WTC11 (cell line): Measurements from ENCODE around the gene PLCD4. TPM values are rescaled to one million over a fixed set of nuclear protein-coding genes. Genes with fewer than 3 reads are reported as not detected.
A peak's percentile ranks its signal among the peaks of the same experiment; 100 is the strongest.

Experiments
- ATAC-seq: fragments of 200-7000 bp; cut with Tn5 transposase; 2 replicates; pipeline ENCODE4 v1.10.0; 2021; ENCODE audit warnings: mild to moderate bottlenecking, moderate library complexity
- CTCF ChIA-PET: fragments of 300-600 bp; sonication (Branson Sonifier 250); formaldehyde crosslinking; loops from one replicate; lab custom pipeline; 2021; ENCODE audit warnings: antibody characterized with exemption; lab: Charles Lee
- POLR2A ChIA-PET: fragments of 350-600 bp; sonication (Branson Sonifier 250); formaldehyde crosslinking; loops from one replicate; lab custom pipeline; 2021; ENCODE audit warnings: antibody characterized with exemption; lab: Charles Lee
- DNase-seq: peaks from one replicate; pipeline ENCODE4 v3.0.0; 2021; ENCODE audit warnings: low spot score
- H3K27ac Mint-ChIP-seq: 2 replicates; pipeline ENCODE4 v1.8.0; 2021; ENCODE audit warnings: mixed read lengths
- H3K27me3 Mint-ChIP-seq: 2 replicates; pipeline ENCODE4 v1.8.0; 2021; ENCODE audit warnings: low read depth, mild to moderate bottlenecking, moderate library complexity, mixed read lengths
- H3K36me3 Mint-ChIP-seq: 2 replicates; pipeline ENCODE4 v1.8.0; 2021; ENCODE audit warnings: mixed read lengths
- H3K4me1 Mint-ChIP-seq: 2 replicates; pipeline ENCODE4 v1.8.0; 2022; ENCODE audit warnings: mixed read lengths
- H3K4me3 Mint-ChIP-seq: 2 replicates; pipeline ENCODE4 v1.8.0; 2021; ENCODE audit warnings: mild to moderate bottlenecking, moderate library complexity, mixed read lengths
- H3K9me3 Mint-ChIP-seq: 2 replicates; pipeline ENCODE4 v1.8.0; 2021; ENCODE audit warnings: mixed read lengths
- CBFB ChIP-seq: sonication (generic); formaldehyde crosslinking; IDR thresholded peaks from 2 replicates; pipeline ENCODE4 v1.8.1; 2022; ENCODE audit warnings: mild to moderate bottlenecking, low read depth, missing genetic modification reagents
- GTF2I ChIP-seq: fragments of 250-450 bp; sonication (Bioruptor Pico); conservative IDR thresholded peaks from 2 replicates; pipeline ENCODE4 v1.4.0; 2021; ENCODE audit warnings: mild to moderate bottlenecking
- MXD4 ChIP-seq: fragments of 250-450 bp; sonication (Bioruptor Pico); IDR thresholded peaks from 2 replicates; pipeline ENCODE4 v1.8.0; 2021; ENCODE audit warnings: mild to moderate bottlenecking, moderate library complexity, borderline replicate concordance
- NFYB ChIP-seq: sonication (generic); formaldehyde crosslinking; conservative IDR thresholded peaks from 2 replicates; pipeline ENCODE4 v1.8.0; 2022; ENCODE audit warnings: low read depth, missing genetic modification reagents
- SMAD3 ChIP-seq: sonication (generic); formaldehyde crosslinking; IDR thresholded peaks from 2 replicates; pipeline ENCODE4 v1.8.0; 2022; ENCODE audit warnings: missing genetic modification reagents, mild to moderate bottlenecking, borderline replicate concordance
- SOX15 ChIP-seq: fragments of 250-450 bp; sonication (Bioruptor Pico); IDR thresholded peaks from 2 replicates; pipeline ENCODE4 v1.9.0; 2021; ENCODE audit warnings: mild to moderate bottlenecking
- TCF7 ChIP-seq: sonication (generic); formaldehyde crosslinking; IDR thresholded peaks from 2 replicates; pipeline ENCODE4 v1.8.0; 2022; ENCODE audit warnings: mild to moderate bottlenecking, low read depth, missing genetic modification reagents, moderate library complexity
- TEAD4 ChIP-seq: sonication (generic); formaldehyde crosslinking; IDR thresholded peaks from 2 replicates; pipeline ENCODE4 v1.8.0; 2022; ENCODE audit warnings: mild to moderate bottlenecking, missing genetic modification reagents
- ZNF263 ChIP-seq: sonication (generic); formaldehyde crosslinking; IDR thresholded peaks from 2 replicates; pipeline ENCODE4 v1.8.1; 2022; ENCODE audit warnings: low read depth, mild to moderate bottlenecking, moderate library complexity, missing genetic modification reagents
- total RNA-seq: library from RNA; stranded (reverse); gene quantifications from 3 replicates; pipeline ENCODE4 v1.2.3, GENCODE V29; 2021
- TF ChIP-seq, protein P1 (sequence below): fragments of 200-600 bp; IDR thresholded peaks from 2 replicates; pipeline ENCODE4 v1.8.0; 2022; ENCODE audit warnings: antibody characterized with exemption
- TF ChIP-seq, protein P2 (sequence below): fragments of 250-450 bp; sonication (Bioruptor Pico); IDR thresholded peaks from 2 replicates; pipeline ENCODE4 v1.9.0; 2021; ENCODE audit warnings: mild to moderate bottlenecking
- TF ChIP-seq, protein P3 (sequence below): fragments of 250-450 bp; sonication (Bioruptor Pico); IDR thresholded peaks from 2 replicates; pipeline ENCODE4 v1.8.0; 2021; ENCODE audit warnings: mild to moderate bottlenecking
- TF ChIP-seq, protein P4 (sequence below): sonication (generic); formaldehyde crosslinking; IDR thresholded peaks from 2 replicates; pipeline ENCODE4 v1.8.0; 2022; ENCODE audit warnings: missing genetic modification reagents
- TF ChIP-seq, protein P5 (sequence below): fragments of 250-450 bp; sonication (Bioruptor Pico); conservative IDR thresholded peaks from 2 replicates; pipeline ENCODE4 v1.9.0; 2021; ENCODE audit warnings: mild to moderate bottlenecking
- TF ChIP-seq, protein P6 (sequence below): sonication (generic); formaldehyde crosslinking; IDR thresholded peaks from 2 replicates; pipeline ENCODE4 v1.8.1; 2023; ENCODE audit warnings: mild to moderate bottlenecking, missing genetic modification reagents, moderate library complexity
- TF ChIP-seq, protein P7 (sequence below): sonication (generic); formaldehyde crosslinking; IDR thresholded peaks from 2 replicates; pipeline ENCODE4 v1.8.0; 2022; ENCODE audit warnings: mild to moderate bottlenecking, missing genetic modification reagents

PLCD4 gene
- total RNA-seq, 1 experiment from 2014 or later: 0.28 TPM

DNA sequence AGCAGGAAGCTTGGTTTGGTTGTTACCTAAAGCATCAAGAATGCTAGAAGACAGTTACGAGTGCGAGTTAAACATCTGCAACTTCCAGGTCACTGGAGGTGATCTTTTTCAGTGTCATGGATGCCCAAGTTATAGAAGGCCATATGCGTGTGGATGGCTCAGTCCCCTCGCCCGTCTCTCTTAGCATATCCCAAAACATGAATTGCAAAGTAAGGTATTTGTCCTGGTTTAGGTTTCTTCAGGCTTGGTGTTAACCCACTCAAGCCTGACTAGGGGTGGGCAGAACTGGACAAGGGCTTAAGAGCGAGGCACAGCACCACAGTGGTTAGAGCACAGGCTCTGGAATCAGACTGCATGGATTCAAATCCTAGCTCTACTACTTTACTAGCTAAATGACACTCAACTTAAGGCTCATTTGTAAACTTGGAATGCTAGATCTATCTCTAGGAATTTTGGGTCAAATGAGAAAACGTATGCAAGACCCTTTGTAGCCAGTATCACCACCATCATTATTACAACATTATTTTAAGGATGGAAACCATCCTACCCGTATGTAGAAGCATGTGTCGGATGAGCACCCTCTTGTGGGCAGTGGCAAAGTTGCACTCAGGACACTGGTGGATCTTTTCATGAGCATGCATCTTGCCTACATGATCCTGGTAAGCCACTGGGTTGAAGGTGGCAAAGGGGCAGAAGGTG, 40.5 kb downstream of the PLCD4 start:
- DNase-seq (peak; percentile 64), ATAC-seq (peak; percentile 87)
- H3K4me1 Mint-ChIP-seq: no peaks in the 10 kb centered on the region
- no peak overlapping the region for H3K4me3 Mint-ChIP-seq
- H3K9me3 Mint-ChIP-seq: no peaks in the 10 kb centered on the region
- POLR2A ChIA-PET: no interaction called here
- CTCF ChIA-PET: interaction anchor here (1.3 to 1.4 kb wide), 2 partner anchors 11 to 40 kb away, joined by 4 to 12 read pairs; partner anchors contain the start of genes BCS1L, PLCD4 and ZNF142
- TF ChIP-seq, protein P1, sequence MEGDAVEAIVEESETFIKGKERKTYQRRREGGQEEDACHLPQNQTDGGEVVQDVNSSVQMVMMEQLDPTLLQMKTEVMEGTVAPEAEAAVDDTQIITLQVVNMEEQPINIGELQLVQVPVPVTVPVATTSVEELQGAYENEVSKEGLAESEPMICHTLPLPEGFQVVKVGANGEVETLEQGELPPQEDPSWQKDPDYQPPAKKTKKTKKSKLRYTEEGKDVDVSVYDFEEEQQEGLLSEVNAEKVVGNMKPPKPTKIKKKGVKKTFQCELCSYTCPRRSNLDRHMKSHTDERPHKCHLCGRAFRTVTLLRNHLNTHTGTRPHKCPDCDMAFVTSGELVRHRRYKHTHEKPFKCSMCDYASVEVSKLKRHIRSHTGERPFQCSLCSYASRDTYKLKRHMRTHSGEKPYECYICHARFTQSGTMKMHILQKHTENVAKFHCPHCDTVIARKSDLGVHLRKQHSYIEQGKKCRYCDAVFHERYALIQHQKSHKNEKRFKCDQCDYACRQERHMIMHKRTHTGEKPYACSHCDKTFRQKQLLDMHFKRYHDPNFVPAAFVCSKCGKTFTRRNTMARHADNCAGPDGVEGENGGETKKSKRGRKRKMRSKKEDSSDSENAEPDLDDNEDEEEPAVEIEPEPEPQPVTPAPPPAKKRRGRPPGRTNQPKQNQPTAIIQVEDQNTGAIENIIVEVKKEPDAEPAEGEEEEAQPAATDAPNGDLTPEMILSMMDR: peak; percentile 54; the same call in 1 of the 2 replicates
- no peak for TF ChIP-seq TCF7 (CRISPR knock-in tag)
- H3K27me3 Mint-ChIP-seq: no peaks in the 10 kb centered on the region
- peaks cover 62% of the 10 kb centered on the region for H3K36me3 Mint-ChIP-seq
- H3K27ac Mint-ChIP-seq: no peak overlapping the region

DNA sequence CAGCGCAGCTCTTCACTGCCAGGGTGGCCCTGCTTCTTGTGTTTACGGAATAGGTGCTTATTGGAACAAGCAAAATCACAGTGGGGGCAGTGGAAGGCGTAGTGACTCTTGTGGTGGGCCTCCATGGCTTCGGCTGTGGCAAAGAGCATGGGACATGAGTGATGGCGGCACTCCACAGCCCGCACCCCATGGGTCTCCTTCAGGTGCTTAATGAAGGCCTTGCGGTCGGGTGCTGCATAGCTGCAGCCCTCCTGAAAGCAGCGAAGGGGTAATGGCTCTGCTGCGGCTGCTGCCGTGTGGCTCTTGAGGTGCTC, 41.0 kb downstream of the PLCD4 start:
- H3K9me3 Mint-ChIP-seq: no peaks in the 10 kb centered on the region
- DNase-seq (no peak), ATAC-seq (peak; percentile 11; the same call in 1 of the 2 replicates)
- H3K4me1 Mint-ChIP-seq: no peaks in the 10 kb centered on the region
- H3K36me3 Mint-ChIP-seq: peaks cover 62% of the 10 kb centered on the region
- H3K4me3 Mint-ChIP-seq: no peak overlapping the region
- no peak overlapping the region for H3K27ac Mint-ChIP-seq
- CTCF ChIA-PET: interaction anchor here (1.3 to 1.4 kb wide), 2 partner anchors 10 to 41 kb away, joined by 4 to 12 read pairs; partner anchors contain the start of genes BCS1L, PLCD4 and ZNF142
- TF ChIP-seq SOX15 (CRISPR knock-in tag): no peak
- TF ChIP-seq, protein P2, sequence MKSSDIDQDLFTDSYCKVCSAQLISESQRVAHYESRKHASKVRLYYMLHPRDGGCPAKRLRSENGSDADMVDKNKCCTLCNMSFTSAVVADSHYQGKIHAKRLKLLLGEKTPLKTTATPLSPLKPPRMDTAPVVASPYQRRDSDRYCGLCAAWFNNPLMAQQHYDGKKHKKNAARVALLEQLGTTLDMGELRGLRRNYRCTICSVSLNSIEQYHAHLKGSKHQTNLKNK (CRISPR knock-in tag): no peak
- no peak for TF ChIP-seq ZNF263
- no peak for TF ChIP-seq SMAD3
- no peak for TF ChIP-seq TCF7 (CRISPR knock-in tag)
- TF ChIP-seq, protein P3, sequence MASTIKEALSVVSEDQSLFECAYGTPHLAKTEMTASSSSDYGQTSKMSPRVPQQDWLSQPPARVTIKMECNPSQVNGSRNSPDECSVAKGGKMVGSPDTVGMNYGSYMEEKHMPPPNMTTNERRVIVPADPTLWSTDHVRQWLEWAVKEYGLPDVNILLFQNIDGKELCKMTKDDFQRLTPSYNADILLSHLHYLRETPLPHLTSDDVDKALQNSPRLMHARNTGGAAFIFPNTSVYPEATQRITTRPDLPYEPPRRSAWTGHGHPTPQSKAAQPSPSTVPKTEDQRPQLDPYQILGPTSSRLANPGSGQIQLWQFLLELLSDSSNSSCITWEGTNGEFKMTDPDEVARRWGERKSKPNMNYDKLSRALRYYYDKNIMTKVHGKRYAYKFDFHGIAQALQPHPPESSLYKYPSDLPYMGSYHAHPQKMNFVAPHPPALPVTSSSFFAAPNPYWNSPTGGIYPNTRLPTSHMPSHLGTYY: no peak
- TF ChIP-seq NFYB (CRISPR knock-in tag): no peak
- TF ChIP-seq GTF2I (CRISPR knock-in tag): no peak
- TF ChIP-seq, protein P4, sequence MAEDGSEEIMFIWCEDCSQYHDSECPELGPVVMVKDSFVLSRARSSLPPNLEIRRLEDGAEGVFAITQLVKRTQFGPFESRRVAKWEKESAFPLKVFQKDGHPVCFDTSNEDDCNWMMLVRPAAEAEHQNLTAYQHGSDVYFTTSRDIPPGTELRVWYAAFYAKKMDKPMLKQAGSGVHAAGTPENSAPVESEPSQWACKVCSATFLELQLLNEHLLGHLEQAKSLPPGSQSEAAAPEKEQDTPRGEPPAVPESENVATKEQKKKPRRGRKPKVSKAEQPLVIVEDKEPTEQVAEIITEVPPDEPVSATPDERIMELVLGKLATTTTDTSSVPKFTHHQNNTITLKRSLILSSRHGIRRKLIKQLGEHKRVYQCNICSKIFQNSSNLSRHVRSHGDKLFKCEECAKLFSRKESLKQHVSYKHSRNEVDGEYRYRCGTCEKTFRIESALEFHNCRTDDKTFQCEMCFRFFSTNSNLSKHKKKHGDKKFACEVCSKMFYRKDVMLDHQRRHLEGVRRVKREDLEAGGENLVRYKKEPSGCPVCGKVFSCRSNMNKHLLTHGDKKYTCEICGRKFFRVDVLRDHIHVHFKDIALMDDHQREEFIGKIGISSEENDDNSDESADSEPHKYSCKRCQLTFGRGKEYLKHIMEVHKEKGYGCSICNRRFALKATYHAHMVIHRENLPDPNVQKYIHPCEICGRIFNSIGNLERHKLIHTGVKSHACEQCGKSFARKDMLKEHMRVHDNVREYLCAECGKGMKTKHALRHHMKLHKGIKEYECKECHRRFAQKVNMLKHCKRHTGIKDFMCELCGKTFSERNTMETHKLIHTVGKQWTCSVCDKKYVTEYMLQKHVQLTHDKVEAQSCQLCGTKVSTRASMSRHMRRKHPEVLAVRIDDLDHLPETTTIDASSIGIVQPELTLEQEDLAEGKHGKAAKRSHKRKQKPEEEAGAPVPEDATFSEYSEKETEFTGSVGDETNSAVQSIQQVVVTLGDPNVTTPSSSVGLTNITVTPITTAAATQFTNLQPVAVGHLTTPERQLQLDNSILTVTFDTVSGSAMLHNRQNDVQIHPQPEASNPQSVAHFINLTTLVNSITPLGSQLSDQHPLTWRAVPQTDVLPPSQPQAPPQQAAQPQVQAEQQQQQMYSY (CRISPR knock-in tag): no peak
- TF ChIP-seq, protein P5, sequence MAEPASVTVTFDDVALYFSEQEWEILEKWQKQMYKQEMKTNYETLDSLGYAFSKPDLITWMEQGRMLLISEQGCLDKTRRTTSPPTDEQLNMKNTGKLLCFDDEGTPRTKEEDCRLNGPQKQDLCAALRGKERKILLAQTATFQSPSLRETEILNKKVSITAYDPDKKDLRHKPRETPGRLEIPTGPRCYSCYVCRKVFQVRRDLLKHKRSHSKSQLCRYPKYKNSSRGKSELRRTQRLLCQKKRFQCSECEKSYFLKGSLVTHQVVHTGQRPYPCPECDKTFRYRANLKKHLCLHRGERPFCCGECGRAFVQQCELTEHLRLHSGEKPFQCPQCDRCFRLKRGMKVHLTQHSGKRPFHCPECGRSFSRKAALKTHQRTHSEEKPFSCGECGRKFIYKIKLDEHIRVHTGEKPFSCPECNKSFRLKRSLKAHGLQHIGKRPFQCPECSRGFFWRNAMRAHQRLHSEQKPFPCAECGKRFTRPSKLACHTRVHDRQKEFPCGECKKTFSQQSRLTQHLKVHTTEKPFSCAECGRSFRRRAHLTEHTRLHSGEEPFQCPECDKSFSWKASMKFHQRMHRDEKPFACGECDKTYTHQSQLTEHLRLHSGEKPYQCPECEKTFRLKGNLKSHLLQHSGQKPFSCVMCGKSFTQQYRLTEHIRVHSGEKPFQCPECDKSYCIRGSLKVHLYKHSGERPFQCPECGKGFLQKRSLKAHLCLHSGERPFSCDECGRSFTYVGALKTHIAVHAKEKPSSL (CRISPR knock-in tag): no peak
- TF ChIP-seq CBFB (CRISPR knock-in tag): no peak
- no peak for TF ChIP-seq TEAD4 (CRISPR knock-in tag)
- no peak for TF ChIP-seq MXD4 (CRISPR knock-in tag)
- TF ChIP-seq, protein P6, sequence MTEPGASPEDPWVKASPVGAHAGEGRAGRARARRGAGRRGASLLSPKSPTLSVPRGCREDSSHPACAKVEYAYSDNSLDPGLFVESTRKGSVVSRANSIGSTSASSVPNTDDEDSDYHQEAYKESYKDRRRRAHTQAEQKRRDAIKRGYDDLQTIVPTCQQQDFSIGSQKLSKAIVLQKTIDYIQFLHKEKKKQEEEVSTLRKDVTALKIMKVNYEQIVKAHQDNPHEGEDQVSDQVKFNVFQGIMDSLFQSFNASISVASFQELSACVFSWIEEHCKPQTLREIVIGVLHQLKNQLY (CRISPR knock-in tag): no peak
- TF ChIP-seq, protein P7, sequence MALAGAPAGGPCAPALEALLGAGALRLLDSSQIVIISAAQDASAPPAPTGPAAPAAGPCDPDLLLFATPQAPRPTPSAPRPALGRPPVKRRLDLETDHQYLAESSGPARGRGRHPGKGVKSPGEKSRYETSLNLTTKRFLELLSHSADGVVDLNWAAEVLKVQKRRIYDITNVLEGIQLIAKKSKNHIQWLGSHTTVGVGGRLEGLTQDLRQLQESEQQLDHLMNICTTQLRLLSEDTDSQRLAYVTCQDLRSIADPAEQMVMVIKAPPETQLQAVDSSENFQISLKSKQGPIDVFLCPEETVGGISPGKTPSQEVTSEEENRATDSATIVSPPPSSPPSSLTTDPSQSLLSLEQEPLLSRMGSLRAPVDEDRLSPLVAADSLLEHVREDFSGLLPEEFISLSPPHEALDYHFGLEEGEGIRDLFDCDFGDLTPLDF: no peak
- H3K27me3 Mint-ChIP-seq: no peaks in the 10 kb centered on the region
- POLR2A ChIA-PET: no interaction called here
